K562 (cell line): Measurements from ENCODE around the gene SDF4. TPM values are rescaled to one million over a fixed set of nuclear protein-coding genes. Genes with fewer than 3 reads are reported as not detected.

Experiments
- MTA2 ChIP-seq: fragments of 450-650 bp; IDR thresholded peaks from 2 replicates; pipeline ENCODE4 v1.6.1; 2016; ENCODE audit warnings: low read depth
- NR2C2 ChIP-seq, 2 experiments: fragments of 200-800 bp in 1 of 2; sonication (Bioruptor generic) in 1 of 2; sonication (generic) in 1 of 2; formaldehyde crosslinking in 1 of 2; IDR thresholded peaks; 2 replicates each; pipeline versions ENCODE4 v1.6.1 to v1.8.0; 2016 to 2022; ENCODE audit warnings: mild to moderate bottlenecking in 1 of 2, missing compliant biosample characterization in 1 of 2, missing genetic modification characterization in 1 of 2, missing genetic modification reagents in 1 of 2
- RBFOX2 ChIP-seq: fragments of 200-400 bp; formaldehyde crosslinking; IDR thresholded peaks from 2 replicates; pipeline ENCODE4 v1.6.1; 2017; ENCODE audit warnings: low read depth, mild to moderate bottlenecking, low read length, moderate library complexity
- SAFB2 ChIP-seq: fragments of 200-400 bp; formaldehyde crosslinking; IDR thresholded peaks from 2 replicates; pipeline ENCODE4 v1.6.1; 2018; ENCODE audit warnings: borderline replicate concordance, low read length, low read depth, moderate library complexity; ENCODE audit not compliant: severe bottlenecking
- TGIF2 ChIP-seq: sonication (generic); formaldehyde crosslinking; IDR thresholded peaks from 2 replicates; pipeline ENCODE4 v1.8.1; 2022; ENCODE audit warnings: mild to moderate bottlenecking, missing genetic modification reagents, moderate library complexity
- YBX1 ChIP-seq: fragments of 450-650 bp; IDR thresholded peaks from 2 replicates; pipeline ENCODE4 v1.7.1; 2016; ENCODE audit warnings: mild to moderate bottlenecking
- ZBTB7A ChIP-seq: IDR thresholded peaks from 2 replicates; pipeline ENCODE4 v1.6.1; 2011; ENCODE audit warnings: low read depth, mild to moderate bottlenecking, low read length, moderate library complexity, borderline replicate concordance; ENCODE audit not compliant: control insufficient read depth
- ZFX ChIP-seq: sonication (generic); formaldehyde crosslinking; IDR thresholded peaks from 2 replicates; pipeline ENCODE4 v1.8.0; 2022; ENCODE audit warnings: mild to moderate bottlenecking, missing genetic modification reagents, moderate library complexity
- ZNF24 ChIP-seq: fragments of 450-650 bp; IDR thresholded peaks from 2 replicates; pipeline ENCODE4 v1.6.1; 2016
- polyA plus RNA-seq, 8 experiments: library from polyadenylated mRNA; depleted of rRNA in 4 of 8; stranded (reverse) in 5 of 8; unstranded in 3 of 8; fragments of >200 nt; fragmentation: Nextera tagmentation in 2 of 8; fragmentation: Illumina TruSeq in 1 of 8; extraction: Ambion mirVana in 2 of 8; extraction: Trizol in 1 of 8; gene quantifications; 2 replicates each; pipeline versions ENCODE4 v1.2.1 to v1.2.3, GENCODE V29; 2011 to 2014; ENCODE audit warnings: inconsistent platforms in 1 of 8, missing spikeins in 1 of 8
- total RNA-seq, 7 experiments: library from RNA; depleted of rRNA in 6 of 7; stranded (reverse); fragments of >200 nt in 6 of 7; fragmentation: Illumina TruSeq in 2 of 7; extraction: Trizol in 2 of 7; gene quantifications; 2 replicates each; pipeline versions ENCODE4 v1.2.1 to v1.2.3, GENCODE V29; 2011 to 2021; ENCODE audit warnings: low replicate concordance in 1 of 7
- TF ChIP-seq, protein P1 (sequence below): fragments of 450-650 bp; IDR thresholded peaks from 2 replicates; pipeline ENCODE4 v1.6.1; 2014; ENCODE audit warnings: low read depth, mild to moderate bottlenecking, moderate library complexity, borderline replicate concordance
- TF ChIP-seq, protein P2 (sequence below), 2 experiments: fragments of 450-650 bp in 1 of 2; sonication (generic) in 1 of 2; formaldehyde crosslinking in 1 of 2; IDR thresholded peaks; 2 replicates each; pipeline versions ENCODE4 v1.7.1 to v1.9.0; 2016 to 2022; ENCODE audit warnings: inconsistent platforms in 1 of 2, mild to moderate bottlenecking in 1 of 2, missing genetic modification reagents in 1 of 2

The SDF4 gene
- total and polyA plus RNA-seq, 9 of the 15 experiments (the other 6 are each of a cell fraction or from before 2014, with no cell fraction given) = 0.35 to 160 (median 65.2) TPM

DNA sequence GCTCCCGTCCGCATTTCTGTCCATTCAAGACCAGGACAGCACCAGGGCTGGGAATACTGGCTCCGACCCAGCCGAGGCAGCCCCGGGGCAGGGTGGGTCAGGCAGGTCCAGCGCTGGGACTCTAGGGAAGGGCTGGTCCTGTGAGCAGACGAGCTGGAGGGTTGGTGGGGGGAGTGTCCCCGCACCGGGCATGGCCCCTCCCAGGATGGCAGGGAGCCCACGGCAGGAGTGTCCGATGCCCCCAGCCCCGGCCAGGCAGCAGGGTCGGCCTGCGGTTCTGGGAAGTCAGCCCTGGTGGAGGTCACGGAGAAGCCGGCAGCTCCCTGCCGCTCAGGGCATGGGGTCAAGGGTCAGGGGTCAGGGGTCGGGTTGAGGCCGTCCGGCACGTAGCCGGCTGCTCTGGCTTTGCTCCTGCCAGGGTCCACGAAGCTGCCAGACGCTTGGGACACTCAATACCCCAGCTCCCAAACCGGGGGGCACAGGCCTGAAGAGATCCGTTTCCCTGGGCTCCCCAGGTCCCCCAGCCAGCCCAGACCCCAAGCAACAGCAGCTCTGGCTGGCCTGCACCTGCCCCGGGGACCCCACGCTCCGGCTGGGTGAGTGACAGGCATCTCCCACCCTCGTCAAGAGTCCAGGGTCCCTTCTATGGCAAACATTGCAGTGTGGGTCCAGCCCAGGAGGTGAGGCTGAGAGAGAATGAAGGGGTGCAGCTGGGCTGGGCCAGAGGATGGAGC, 8.0 kb upstream of the SDF4 start (continued):
- TF ChIP-seq ZBTB7A = peak; percentile 81
- 0 out of 2 replicates have a peak, but pooled peaks have one; percentile 25 for TF ChIP-seq TGIF2 (CRISPR knock-in tag)
- TF ChIP-seq, protein P1, sequence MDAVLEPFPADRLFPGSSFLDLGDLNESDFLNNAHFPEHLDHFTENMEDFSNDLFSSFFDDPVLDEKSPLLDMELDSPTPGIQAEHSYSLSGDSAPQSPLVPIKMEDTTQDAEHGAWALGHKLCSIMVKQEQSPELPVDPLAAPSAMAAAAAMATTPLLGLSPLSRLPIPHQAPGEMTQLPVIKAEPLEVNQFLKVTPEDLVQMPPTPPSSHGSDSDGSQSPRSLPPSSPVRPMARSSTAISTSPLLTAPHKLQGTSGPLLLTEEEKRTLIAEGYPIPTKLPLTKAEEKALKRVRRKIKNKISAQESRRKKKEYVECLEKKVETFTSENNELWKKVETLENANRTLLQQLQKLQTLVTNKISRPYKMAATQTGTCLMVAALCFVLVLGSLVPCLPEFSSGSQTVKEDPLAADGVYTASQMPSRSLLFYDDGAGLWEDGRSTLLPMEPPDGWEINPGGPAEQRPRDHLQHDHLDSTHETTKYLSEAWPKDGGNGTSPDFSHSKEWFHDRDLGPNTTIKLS = peak; percentile 29; the same call in 1 of the 2 replicates
- TF ChIP-seq YBX1 = no peak
- TF ChIP-seq, protein P2, sequence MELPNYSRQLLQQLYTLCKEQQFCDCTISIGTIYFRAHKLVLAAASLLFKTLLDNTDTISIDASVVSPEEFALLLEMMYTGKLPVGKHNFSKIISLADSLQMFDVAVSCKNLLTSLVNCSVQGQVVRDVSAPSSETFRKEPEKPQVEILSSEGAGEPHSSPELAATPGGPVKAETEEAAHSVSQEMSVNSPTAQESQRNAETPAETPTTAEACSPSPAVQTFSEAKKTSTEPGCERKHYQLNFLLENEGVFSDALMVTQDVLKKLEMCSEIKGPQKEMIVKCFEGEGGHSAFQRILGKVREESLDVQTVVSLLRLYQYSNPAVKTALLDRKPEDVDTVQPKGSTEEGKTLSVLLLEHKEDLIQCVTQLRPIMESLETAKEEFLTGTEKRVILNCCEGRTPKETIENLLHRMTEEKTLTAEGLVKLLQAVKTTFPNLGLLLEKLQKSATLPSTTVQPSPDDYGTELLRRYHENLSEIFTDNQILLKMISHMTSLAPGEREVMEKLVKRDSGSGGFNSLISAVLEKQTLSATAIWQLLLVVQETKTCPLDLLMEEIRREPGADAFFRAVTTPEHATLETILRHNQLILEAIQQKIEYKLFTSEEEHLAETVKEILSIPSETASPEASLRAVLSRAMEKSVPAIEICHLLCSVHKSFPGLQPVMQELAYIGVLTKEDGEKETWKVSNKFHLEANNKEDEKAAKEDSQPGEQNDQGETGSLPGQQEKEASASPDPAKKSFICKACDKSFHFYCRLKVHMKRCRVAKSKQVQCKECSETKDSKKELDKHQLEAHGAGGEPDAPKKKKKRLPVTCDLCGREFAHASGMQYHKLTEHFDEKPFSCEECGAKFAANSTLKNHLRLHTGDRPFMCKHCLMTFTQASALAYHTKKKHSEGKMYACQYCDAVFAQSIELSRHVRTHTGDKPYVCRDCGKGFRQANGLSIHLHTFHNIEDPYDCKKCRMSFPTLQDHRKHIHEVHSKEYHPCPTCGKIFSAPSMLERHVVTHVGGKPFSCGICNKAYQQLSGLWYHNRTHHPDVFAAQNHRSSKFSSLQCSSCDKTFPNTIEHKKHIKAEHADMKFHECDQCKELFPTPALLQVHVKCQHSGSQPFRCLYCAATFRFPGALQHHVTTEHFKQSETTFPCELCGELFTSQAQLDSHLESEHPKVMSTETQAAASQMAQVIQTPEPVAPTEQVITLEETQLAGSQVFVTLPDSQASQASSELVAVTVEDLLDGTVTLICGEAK (IDR thresholded peaks at IDR 0.05) = no peak
- TF ChIP-seq, protein P2 (CRISPR knock-in tag; IDR thresholded peaks at IDR 0.05) = no peak
- TF ChIP-seq MTA2 = peak; percentile 66
- TF ChIP-seq RBFOX2 = 0 out of 2 replicates have a peak, but pooled peaks have one; percentile 18
- peak; percentile 98 for TF ChIP-seq NR2C2 (CRISPR knock-in tag; IDR thresholded peaks at IDR 0.05)
- TF ChIP-seq NR2C2 (tag; IDR thresholded peaks at IDR 0.05) = peak; percentile 98
- no peak for TF ChIP-seq ZNF24
- peak; percentile 34; the same call in 1 of the 2 replicates for TF ChIP-seq ZFX (CRISPR knock-in tag)
- no peak for TF ChIP-seq SAFB2
- TF ChIP-seq, all 486 proteins: peak for 18
